GM19043 (cell line): ENCODE results near the gene C6orf89.
"Not testable (repeated sequence)": the region's sequence is repeated elsewhere in the genome, so short reads cannot be mapped to it uniquely, and the experiment has no call there.

Source experiments
- ATAC-seq: cut with Tn5 transposase; IDR thresholded peaks from one replicate; pipeline ENCODE4 v1.9.1; 2021; ENCODE audit warnings: low read depth; ENCODE audit not compliant: unreplicated experiment

C6orf89 gene

DNA sequence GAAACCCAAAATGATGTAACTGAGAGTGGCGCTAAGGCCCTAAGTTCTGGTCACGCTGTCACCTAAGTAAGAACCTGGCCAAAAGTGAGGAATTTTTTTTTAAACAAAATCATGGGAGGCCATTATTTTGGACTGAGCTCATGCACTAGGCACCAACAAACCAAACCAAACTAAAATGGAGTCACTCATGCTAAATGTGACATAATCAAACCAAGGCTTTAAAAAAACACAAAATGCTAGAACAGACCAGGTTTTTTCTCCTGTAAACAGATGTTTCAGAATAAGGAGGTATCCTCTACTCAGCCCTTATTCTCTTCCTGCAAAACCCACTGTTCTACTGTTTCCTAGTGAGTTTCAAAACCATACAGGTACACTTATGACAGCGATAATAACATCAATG, 1.1 kb upstream of the C6orf89 start:
- no peak for ATAC-seq

DNA sequence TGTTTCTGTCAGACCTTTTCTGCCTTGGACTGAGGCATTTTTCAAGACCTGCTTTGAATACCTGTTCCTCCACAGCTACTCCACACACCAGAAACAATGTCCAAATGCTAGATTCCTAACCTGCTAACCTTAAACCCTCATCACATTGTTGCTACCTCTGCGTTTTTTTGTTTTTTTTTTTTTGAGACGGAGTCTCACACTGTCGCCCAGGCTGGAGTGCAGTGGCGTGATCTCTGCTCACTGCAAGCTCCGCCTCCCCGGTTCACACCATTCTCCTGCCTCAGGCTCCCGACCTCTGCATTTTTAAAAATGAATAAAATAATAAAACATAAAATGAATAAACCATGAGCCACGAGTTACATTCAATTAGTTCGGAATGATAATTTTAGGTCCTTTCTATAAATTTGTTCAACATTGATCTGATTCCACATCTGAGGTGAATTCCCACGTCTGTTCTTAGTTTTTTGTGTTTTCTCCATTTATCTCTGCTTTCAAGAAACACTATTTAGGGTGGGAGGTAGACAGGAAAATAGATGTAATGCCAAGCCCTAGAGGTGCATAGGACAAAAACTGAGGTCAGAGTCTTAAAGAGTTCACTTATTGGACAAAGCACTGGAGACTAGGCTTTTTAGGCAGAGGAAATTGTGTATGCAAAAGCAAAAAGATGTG, 1.3 kb downstream of the C6orf89 start:
- ATAC-seq: no peak

DNA sequence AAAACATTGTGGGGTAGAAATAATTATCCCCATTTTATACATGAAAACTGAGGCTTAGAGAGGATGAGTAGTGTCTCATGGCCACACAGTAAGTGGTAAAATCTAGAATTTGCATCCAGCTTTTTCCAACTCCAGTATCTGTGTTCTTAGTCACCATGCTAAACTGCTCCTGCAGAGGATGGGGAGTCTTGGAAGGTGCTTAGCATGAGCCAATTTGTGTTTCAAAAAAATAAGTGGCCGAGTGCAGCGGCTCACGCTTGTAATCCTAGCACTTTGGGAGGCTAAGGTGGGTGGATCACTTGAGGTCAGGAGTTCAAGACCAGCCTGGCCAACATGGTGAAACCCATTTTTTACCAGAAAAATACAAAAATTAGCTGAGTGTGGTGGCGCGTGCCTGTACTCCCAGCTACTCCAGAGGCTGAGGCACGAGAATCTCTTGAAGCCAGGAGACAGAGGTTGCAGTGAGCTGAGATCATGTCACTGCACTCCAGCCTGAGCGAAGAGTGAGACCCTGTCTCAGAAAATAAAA, 2.4 kb downstream of the C6orf89 start:
- ATAC-seq: no peak

DNA sequence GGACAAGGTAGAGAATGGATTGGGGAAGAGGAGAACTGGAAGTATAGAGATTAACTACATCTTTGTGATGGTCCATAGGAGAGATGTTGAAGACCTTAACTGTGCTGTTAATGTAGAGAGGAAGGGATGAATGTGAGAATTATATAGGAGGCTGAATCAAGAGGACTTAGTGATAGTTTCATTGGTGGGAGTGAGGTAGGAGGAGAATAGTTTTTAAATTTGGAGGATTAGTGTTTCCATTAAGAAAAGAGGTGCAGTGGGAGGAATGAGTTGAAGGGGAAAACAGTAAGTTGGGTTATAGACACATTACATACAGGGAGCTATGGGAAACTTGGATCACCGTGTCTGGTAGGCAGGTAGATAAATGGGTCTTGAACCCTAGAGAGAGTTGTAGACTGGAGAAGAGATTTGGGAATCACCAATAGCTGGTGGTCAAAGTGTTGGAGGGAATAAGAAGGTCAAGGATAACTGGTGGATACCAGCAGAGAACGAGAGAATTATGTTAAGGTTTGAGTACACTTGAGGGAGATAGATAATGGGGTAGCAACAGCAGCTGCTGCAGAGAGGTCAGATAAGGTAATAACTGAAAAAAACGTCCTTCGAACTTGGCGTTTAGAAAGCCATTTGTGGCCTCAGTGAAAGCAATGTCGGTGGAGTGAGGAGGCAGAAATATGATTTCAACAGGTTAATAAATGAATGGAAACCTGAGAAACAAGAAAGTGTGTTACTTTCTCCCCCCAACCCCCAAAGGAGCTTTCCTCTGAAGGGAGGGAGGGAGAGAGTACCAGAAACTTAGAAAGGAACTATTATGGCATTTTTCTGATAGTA, 3.1 kb downstream of the C6orf89 start:
- ATAC-seq: no peak

DNA sequence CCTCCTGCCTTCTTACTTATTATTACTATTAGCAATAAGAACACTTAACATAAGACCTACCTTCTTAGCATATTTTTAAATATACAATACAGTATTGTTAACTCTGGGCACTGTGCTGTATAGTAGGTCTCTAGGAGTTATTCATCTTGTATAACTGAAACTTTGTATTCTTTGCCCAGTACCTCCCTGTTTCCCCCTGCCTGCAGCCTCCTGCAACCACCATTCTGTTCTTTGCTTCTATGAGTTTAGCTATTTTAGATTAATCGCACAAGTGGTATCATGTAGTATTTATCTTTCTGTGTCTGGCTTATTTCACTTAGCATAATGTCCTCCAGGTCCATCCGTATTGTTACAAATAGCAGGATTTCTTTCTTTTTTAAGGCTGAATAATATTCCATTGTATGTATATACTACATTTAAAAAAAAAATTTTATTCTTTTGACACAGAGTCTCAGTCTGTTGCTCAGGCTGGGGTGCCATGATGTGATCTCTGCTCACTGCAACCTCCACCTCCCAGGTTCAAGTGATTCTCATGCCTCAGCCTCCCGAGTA, 4.4 kb downstream of the C6orf89 start:
- ATAC-seq: no peak

DNA sequence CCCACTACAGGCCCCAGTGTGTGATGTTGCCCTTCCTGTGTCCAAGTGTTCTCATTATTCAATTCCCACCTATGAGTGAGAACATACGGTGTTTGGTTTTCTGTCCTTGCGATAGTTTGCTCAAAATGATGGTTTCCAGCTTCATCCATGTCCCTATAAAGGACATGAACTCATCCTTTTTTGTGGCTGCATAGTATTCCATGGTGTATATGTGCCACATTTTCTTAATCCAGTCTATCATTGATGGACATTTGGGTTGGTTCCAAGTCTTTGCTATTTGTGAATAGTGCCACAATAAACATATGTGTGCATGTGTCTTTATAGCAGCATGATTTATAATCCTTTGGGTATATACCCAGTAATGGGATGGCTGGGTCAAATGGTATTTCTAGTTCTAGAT, 5.4 kb downstream of the C6orf89 start:
- not testable (repeated sequence) for ATAC-seq

DNA sequence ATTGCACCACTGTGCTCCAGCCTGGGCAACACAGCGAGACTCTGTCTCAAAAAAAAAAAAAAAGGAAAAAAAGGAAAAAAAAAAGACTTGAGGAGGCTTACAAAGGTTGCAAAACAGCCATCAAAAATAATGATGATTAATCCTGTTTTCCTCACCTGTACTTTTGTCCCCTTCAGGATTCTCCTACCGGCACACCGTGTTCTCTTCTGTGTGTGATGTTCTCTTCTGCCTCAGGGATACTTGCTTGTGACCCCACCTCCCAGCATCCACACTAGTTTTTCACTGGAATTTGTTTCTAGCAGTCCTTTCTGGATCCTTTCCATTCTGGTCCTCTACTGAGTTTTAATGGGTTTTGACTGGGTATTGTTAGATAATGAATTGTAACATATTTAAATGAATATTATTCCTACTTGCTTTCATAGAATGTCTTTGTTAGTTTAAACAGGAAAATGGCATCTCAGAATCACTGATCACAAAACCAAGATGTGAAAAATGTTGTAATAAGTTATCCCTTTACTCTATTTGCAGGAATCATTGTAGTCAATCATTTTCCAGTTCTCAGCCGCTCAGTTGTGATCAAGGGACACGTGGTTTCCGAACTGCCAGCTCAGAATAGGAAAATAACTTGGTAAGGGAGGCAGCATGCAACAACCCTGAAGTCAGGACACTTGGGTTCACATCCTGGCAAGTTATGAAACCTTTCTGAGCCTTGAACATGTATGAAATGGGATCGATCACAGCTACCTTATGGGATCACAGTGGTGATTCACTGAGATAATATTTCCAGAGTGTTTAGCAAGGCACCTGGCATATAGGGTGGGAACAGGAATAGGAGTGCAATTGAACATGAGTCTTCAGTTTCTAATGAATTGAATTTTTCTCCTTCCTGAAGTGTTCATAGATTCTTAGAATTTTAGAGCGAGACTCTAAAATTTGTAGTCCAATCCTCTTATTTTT, 8.5 kb downstream of the C6orf89 start:
- no peak for ATAC-seq

DNA sequence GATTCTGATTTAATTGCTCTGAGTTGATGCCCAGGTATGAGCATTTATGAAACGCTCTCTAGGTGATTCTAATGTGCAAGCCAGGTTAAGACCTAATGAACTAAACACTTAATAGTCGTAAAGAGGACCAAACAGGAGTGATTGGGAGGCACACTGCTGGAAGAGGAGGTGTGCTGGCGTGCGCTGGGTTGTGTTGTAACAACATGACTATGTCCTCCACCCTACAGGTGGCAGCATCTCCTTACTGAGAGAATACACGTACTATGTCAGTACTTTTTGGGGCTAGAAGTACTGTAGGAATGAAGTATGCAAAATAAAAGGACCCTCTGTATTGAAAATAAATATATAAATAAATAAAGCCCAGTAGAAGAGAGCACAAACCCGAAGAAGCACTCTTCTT, 11.9 kb downstream of the C6orf89 start:
- no peak for ATAC-seq

DNA sequence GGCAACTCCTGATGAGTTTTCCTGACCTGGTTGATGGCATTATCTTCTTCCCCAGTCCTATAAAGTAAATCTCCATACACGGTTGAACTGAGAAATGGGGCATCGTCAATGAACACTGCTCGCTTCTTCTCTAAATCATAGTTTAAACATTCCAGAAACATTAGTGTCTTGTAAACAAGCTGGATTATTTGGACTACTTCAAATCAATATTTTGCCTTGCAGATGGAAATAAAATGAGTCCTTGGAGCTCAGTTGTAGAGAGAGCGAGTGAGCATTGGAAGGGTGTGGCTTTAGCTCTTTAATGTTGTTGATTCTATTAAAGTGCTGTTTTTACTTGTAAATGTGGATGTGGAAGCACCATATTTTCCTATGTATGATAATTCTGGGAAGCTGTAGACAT, 18.4 kb downstream of the C6orf89 start:
- ATAC-seq: no peak

DNA sequence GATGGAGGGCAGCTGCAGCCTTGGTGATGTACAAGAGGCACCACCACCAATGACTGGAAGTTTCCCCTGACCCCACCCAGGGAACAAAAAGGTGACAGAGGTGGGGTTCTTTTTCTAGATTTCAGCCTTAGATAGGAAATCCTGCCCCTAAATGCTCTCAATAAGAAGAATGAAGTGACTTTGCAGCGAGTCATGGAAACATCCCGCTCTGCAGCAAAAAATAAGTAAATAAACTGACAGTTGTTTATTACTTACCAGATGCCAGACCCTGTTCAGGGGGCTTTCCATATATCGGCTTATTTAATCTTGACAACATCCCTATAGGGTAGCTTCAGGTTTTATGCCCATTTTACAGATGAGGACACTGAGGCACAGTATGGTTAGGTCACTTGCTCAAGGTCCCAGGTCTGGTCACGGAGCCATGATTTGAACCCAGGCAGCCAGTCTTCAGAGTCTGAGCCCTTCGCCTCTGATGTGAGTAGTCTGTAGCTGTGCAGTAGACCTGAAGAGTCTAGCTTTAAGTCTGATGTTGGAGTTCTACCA, 19.2 kb downstream of the C6orf89 start:
- no peak for ATAC-seq

DNA sequence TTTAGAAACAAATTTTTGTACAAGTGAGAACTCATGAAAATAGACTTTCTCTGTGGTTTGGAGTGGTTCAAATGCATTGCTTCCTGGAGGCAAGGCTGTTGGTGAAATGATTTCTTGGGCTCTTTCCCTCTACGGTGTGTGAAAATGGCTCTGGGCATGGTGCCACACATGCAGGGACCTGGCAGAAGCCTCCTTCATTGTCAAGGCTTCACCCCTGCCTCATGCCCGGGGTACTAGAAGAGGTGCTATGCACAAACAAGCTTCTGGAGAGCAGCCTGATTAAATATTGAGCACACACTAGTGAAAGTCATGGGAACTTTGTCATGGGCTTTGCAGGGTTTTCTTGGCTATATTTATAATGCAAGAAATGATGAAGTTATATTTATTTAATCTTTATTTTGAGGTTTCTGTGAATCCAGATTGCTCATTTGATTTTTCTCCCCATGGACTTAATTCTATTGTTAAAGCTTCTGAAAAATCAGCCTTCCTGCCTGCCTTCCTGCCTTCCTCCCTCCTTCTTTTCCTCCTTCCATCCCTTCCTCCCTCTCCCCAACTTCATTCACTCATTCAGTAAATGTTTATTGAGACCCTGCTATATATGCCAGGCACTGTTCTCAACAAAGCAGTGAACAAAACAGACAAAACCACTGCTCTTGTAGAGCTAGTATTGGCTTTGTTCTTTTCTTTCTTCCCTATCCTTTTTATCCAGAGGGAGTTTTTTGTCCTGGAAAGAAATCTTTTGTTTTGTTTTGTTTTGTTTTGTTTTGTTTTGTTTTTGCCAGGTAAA, 21.0 kb downstream of the C6orf89 start:
- no peak for ATAC-seq

DNA sequence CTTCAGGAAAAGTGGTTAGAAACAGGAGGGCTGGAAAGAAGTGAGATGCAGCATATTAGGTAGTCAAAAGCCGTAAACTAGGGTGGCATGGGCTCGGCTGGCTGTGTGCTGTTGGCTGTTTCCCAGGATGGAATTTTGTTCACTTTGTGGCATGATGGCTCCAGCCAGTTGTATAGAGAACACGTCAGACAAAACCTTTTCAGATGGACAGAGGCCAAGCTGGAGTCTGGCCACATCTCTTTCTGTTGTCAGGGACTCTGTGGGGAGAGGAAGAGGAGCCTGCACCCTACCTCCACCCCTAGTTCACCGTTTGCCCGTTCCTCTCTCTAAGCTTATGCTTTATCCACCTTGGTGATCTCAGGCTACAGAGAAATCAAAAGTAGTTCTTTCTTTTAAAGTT, 22.0 kb downstream of the C6orf89 start:
- ATAC-seq: no peak

DNA sequence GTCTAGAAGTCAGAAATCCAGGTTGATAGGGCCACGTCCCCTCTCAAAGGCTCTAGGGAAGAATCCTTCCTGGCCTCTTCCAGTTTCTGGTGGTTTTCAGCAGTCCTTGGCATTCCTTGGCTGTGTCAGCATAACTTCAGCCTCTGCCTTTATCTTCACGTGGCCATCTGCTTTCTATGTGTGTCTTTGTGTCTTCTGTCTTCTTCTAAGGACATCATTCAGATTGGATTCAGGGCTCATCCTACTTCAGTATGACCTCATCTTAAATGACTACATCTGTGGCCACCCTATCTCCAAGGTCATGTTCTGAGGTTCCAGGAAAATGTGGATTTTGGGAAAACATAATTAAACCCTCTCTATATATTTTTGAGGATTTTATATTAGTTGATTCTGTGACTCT, 23.0 kb downstream of the C6orf89 start:
- ATAC-seq: no peak

DNA sequence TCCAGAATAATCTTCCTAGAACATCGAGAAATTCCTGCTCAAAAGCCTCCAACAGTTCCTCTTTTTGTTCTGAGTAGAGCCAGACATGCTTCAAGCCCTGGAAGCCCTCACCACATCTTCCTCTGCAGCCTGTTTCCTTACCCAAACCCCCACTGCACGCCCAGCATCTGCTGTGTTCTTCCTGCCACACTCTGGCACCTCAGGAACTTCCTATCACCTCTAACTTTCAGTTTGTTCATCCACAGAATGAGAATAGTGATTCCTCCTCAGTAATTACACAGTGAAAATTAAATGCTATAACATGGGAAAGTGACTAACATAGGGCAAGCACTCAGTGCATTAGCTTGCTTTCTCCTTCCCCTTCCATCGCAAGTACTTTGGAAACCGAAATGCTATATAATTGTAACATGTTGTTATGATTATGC, 26.3 kb downstream of the C6orf89 start:
- no peak for ATAC-seq

DNA sequence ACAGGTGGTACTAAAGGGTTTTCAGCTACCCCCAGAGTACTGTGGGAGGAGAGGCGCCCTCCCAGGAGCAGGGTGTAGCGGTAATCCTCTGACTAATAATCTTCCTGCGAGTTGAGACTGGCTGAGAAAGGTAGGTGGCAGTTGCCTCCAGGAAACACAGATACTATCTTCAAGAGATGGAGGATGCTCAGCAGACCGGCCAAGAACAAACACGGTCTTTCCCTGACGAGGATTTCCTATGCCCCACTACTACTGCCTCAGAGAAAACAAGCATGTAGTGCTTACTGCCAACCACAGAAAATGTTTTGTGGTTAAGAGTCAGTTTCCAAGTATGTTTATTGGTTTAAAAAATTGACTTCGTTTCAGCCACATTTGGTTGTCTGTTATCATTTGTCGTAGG, 26.8 kb downstream of the C6orf89 start:
- peak; percentile 90 for ATAC-seq

DNA sequence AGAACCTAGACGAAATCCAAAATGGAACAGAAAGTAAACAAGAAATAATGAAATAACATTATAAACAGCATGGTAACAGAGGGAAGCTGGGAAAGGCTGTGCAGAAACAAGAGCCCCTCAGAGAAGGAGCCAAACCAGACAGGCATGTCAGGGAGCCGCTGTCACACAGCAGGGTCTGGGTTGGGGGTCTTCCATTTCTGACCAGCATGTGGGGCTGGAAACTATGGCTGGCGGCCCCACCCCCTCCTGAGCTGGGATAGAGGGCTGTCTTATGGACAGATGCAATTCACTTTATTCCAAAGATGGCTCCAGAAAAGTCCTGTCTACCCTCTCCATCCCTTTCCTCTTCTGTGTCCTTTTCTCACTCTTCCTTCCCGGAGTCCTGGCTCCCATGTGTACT, 27.3 kb downstream of the C6orf89 start:
- no peak for ATAC-seq

DNA sequence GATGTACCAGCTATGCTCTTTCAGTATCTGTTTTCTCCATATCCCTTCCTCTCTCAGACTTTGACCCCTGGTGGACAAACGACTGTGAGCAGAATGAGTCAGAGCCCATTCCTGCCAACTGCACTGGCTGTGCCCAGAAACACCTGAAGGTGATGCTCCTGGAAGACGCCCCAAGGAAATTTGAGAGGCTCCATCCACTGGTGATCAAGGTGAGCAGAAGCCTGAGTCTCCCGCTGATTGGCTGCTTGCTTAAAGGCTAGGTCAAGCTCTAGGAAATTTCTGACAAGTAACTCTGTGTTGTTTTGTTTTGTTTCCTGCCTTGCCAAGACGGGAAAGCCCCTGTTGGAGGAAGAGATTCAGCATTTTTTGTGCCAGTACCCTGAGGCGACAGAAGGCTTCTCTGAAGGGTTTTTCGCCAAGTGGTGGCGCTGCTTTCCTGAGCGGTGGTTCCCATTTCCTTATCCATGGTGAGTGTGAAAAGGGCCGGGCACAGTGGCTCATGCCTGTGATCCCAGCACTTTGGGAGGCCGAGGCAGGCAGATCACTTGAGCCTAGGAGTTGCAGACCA, 28.6 kb downstream of the C6orf89 start:
- no peak for ATAC-seq

DNA sequence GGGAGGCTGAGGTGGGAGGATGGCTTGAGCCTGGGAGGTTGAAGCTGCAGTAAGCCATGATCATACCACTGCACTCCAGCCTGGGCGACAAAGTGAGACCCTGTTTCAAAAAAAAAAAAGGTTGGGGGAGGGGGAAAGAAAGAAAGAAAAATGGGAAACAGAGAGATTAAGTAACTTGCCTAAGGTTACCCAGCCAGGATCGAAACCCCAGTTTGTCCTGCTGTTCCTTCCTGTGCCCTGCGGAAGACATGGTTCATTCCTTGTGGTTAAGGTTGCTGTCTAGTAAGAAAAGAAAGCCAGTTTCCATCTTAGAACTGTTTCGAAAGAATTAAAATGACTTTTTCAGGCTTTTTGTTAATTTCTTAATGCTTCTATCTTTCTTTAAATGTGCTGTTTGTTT, 29.8 kb downstream of the C6orf89 start:
- no peak for ATAC-seq

DNA sequence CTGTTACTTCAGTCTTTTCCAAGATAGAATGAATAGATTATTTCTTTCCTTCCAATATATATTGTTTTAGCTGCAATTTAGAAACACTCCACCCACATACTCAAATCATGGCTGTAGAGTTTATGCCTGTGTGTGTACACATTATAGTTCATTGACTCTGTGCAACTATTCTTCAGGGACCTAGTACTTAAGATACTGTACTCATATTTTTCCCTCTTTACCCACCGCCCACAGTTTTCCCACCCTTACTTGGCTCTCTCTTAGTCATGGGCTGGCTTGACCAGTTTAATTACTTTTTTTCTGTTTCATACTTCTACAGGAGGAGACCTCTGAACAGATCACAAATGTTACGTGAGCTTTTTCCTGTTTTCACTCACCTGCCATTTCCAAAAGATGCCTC, 30.4 kb downstream of the C6orf89 start:
- ATAC-seq: no peak
